NT2/D1 (cell line): ENCODE data around the gene LORICRIN.

ENCODE experiments used
- SUZ12 ChIP-seq: IDR thresholded peaks from 2 replicates; pipeline ENCODE4 v1.6.1; 2011; ENCODE audit not compliant: insufficient read length, insufficient read depth; ENCODE audit errors: extremely low read depth
- YY1 ChIP-seq: IDR thresholded peaks from 2 replicates; pipeline ENCODE4 v1.6.1; 2011; ENCODE audit not compliant: insufficient read length, insufficient read depth
- ZNF274 ChIP-seq: IDR thresholded peaks from 2 replicates; pipeline ENCODE4 v1.6.1; 2011; ENCODE audit warnings: mild to moderate bottlenecking, low read depth, low read length

DNA sequence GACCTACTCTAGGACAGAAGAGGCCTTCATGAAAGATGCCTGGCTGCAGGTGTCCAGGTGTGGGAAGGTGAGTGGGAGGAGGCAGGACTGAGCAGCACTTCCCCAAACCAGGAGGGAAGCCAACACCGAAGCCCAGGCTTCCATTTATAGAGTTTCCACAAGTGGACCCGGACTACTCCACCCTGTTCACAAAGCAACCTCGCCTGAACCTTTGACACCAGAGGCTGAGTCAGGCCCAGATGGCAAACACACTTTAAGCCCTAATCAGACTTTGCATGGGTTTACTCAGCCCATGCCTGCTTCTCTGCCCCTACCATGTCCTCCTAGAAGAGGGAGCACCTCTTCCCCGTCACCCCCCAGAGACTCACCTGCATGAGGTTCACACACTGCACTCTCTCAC is 28.1 kb upstream of the LORICRIN start:
- TF ChIP-seq ZNF274 (no peak), SUZ12 (no peak), YY1 (no peak)
